Stimulated activated CD4-positive, alpha-beta T cell treated with anti-CD3 and anti-CD28 coated beads, Interleukin-1b, Interleukin-23, amount 100 ng/mL, for 1 hour (primary cell): Measurements from ENCODE around the gene RAD18.

ENCODE experiments used
- DNase-seq, 2 donors: peaks; one replicate each; pipeline ENCODE4 v3.0.0-alpha.2; 2020; ENCODE audit warnings: low read depth in 2 of 2

The RAD18 gene

GRCh38 chr3:8985876-8986275 lies 22.6 kb upstream of the RAD18 start:
- no peak for DNase-seq

- no peak for DNase-seq
Observed at GRCh38 chr3:8985411-8985831, 22.1 kb upstream of the RAD18 start.

GRCh38 chr3:8984526-8984925 lies 21.3 kb upstream of the RAD18 start:
- DNase-seq, result no peak

- DNase-seq, result no peak
Observed at GRCh38 chr3:8984081-8984480, 20.8 kb upstream of the RAD18 start.

GRCh38 chr3:8983591-8983990 lies 20.3 kb upstream of the RAD18 start:
- DNase-seq, result no peak

GRCh38 chr3:8983026-8983425 lies 19.8 kb upstream of the RAD18 start:
- no peak for DNase-seq

- no peak for DNase-seq
Observed at GRCh38 chr3:8982509-8982908, 19.2 kb upstream of the RAD18 start.

GRCh38 chr3:8981700-8982099 lies 18.4 kb upstream of the RAD18 start:
- DNase-seq, result no peak

- DNase-seq, result no peak
Observed at GRCh38 chr3:8981296-8981695, 18.0 kb upstream of the RAD18 start.

GRCh38 chr3:8980756-8981257 lies 17.5 kb upstream of the RAD18 start:
- DNase-seq, result no peak

- DNase-seq, result no peak
Observed at GRCh38 chr3:8979262-8979661, 16.0 kb upstream of the RAD18 start.

- no peak for DNase-seq
Observed at GRCh38 chr3:8978551-8978950, 15.3 kb upstream of the RAD18 start.

- DNase-seq, result no peak
Observed at GRCh38 chr3:8976540-8977182, 13.4 kb upstream of the RAD18 start.

- DNase-seq, result no peak
Observed at GRCh38 chr3:8975081-8976020, 12.1 kb upstream of the RAD18 start.

GRCh38 chr3:8974458-8974857 lies 11.2 kb upstream of the RAD18 start:
- DNase-seq, result no peak

- DNase-seq, result no peak
Observed at GRCh38 chr3:8972639-8973038, 9.4 kb upstream of the RAD18 start.

GRCh38 chr3:8970971-8971589 lies 7.8 kb upstream of the RAD18 start:
- DNase-seq, result peak; percentile 48 to 59

- no peak for DNase-seq
Observed at GRCh38 chr3:8969241-8969640, 6.0 kb upstream of the RAD18 start.

- no peak for DNase-seq
Observed at GRCh38 chr3:8968375-8968882, 5.2 kb upstream of the RAD18 start.

- DNase-seq, result no peak
Observed at GRCh38 chr3:8967553-8967952, 4.3 kb upstream of the RAD18 start.

- no peak for DNase-seq
Observed at GRCh38 chr3:8966820-8967348, 3.6 kb upstream of the RAD18 start.
